Prostate gland (tissue), 2 donors: ENCODE measurements around the gene EPHA2. TPM values are rescaled to one million over a fixed set of nuclear protein-coding genes. Genes with fewer than 3 reads are reported as not detected.

Experiments
- DNase-seq: peaks from one replicate; pipeline ENCODE4 v3.0.0-alpha.2; 2019; ENCODE audit warnings: low spot score
- H3K27ac ChIP-seq, 2 donors: fragments of 200-600 bp; sonication (generic); 2 replicates each; pipeline ENCODE4 v1.5.1; 2017 to 2019
- H3K27me3 ChIP-seq: fragments of 200-600 bp; sonication (generic); replicated peaks from 2 replicates; pipeline ENCODE4 v1.5.1; 2019; ENCODE audit not compliant: insufficient read depth
- H3K36me3 ChIP-seq, 2 donors: fragments of 200-600 bp; sonication (generic); 1 replicate in 1 of 2; 2 replicates in 1 of 2; pipeline versions ENCODE4 v1.5.1 to v1.8.1; 2017 to 2019
- H3K4me1 ChIP-seq: fragments of 200-600 bp; sonication (generic); replicated peaks from 2 replicates; pipeline ENCODE4 v1.5.1; 2019
- H3K4me3 ChIP-seq, 2 donors: fragments of 200-600 bp; sonication (generic); 2 replicates each; pipeline ENCODE4 v1.5.1; 2017 to 2019
- H3K9me3 ChIP-seq: fragments of 200-600 bp; sonication (generic); 2 replicates; pipeline ENCODE4 v1.5.1; 2017
- POLR2A ChIP-seq: fragments of 450-650 bp; IDR thresholded peaks from one replicate; pipeline ENCODE4 v1.6.1; 2016; ENCODE audit warnings: antibody characterized with exemption, mild to moderate bottlenecking
- POLR2AphosphoS5 ChIP-seq: sonication (generic); formaldehyde crosslinking; IDR thresholded peaks from one replicate; pipeline ENCODE4 v1.6.1; 2017; ENCODE audit warnings: antibody characterized with exemption
- WGBS: methylation state at CpG from one replicate; pipeline ENCODE4 v1.1.5; 2018; 5-methylcytosine and 5-hydroxymethylcytosine counted together
- intact Hi-C: fragments of 100-400 bp; cut with DNase I; formaldehyde crosslinking; loops from one replicate; pipeline ENCODE4 v1.14.2; 2022
- total RNA-seq, 2 donors: library from RNA; depleted of rRNA; stranded (reverse); fragments of >200 nt; gene quantifications; one replicate each; pipeline ENCODE4 v1.1.0, GENCODE V29; 2016
- TF ChIP-seq, protein P1 (sequence below), 4 experiments: fragments of 200-600 bp in 2 of 4; fragments of 450-650 bp in 2 of 4; sonication (generic) in 2 of 4; IDR thresholded peaks; 1 replicate in 3 of 4; 2 replicates in 1 of 4; pipeline ENCODE4 v1.5.1; 2016 to 2019; ENCODE audit warnings: antibody characterized with exemption in 4 of 4, mild to moderate bottlenecking in 2 of 4, moderate library complexity in 2 of 4

Gene EPHA2
- total RNA-seq, 2 donors from 2014 or later = 14.8 to 17.7 TPM

DNA sequence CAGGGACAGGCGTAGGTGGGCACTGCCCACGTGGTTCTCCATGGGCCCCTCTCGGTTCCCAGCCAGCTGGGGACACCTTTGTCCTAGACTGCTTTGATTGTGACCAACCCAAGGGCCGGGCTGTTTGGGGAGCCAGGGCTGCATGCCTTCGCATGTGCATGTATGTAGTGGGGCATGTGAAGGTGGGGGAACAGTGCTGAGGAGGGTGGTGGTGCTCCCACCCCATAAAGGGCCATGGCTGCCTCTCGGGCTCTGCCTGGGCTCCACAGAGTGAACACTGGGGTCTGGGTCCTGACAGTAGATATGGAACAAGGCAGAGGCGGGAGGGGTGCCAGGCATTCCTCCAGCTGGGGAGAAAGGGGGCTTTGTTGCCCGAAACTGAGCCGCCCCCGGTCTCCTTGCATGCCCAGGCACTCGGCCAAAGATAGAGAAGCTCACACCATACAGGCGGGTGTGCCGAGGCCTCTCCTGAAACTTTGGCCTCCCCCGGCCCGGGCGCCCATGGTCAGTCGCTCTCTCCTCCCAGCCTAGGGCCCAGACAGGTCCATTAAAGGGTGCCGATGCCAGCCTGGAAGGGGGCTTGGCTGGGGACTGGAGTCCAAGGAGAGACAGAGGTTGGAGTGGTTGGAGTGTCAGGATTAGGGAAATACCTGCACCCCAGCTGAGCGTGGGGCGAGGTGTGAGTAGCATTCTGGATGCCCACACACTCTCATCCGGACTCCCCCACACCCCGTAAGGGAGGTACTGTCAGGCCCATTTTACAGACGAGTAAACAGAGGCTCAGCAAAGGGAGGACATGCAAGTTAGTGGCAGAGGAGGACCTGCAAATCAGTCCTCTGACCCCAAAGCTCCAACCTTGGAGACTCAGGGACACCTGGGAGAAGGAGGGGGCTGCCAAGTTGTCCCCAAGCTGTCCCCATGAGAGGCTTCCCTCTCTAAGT lies 41.1 kb downstream of the EPHA2 start:
- H3K4me1 ChIP-seq = no peaks in the 10 kb centered on the region
- H3K27me3 ChIP-seq = no peaks in the 10 kb centered on the region
- WGBS = 85% methylated on average over 23 of the region's 23 CpGs
- no peaks in the 10 kb centered on the region for H3K9me3 ChIP-seq
- no peaks in the 10 kb centered on the region for H3K36me3 ChIP-seq
- no peak overlapping the region for H3K4me3 ChIP-seq
- H3K27ac ChIP-seq = no peak overlapping the region
- intact Hi-C loops = no loop called here
- no peak for TF ChIP-seq POLR2AphosphoS5
- TF ChIP-seq, protein P1, sequence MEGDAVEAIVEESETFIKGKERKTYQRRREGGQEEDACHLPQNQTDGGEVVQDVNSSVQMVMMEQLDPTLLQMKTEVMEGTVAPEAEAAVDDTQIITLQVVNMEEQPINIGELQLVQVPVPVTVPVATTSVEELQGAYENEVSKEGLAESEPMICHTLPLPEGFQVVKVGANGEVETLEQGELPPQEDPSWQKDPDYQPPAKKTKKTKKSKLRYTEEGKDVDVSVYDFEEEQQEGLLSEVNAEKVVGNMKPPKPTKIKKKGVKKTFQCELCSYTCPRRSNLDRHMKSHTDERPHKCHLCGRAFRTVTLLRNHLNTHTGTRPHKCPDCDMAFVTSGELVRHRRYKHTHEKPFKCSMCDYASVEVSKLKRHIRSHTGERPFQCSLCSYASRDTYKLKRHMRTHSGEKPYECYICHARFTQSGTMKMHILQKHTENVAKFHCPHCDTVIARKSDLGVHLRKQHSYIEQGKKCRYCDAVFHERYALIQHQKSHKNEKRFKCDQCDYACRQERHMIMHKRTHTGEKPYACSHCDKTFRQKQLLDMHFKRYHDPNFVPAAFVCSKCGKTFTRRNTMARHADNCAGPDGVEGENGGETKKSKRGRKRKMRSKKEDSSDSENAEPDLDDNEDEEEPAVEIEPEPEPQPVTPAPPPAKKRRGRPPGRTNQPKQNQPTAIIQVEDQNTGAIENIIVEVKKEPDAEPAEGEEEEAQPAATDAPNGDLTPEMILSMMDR (IDR thresholded peaks at IDR 0.05) = no peak
- TF ChIP-seq POLR2A = no peak
- DNase-seq = no peak

DNA sequence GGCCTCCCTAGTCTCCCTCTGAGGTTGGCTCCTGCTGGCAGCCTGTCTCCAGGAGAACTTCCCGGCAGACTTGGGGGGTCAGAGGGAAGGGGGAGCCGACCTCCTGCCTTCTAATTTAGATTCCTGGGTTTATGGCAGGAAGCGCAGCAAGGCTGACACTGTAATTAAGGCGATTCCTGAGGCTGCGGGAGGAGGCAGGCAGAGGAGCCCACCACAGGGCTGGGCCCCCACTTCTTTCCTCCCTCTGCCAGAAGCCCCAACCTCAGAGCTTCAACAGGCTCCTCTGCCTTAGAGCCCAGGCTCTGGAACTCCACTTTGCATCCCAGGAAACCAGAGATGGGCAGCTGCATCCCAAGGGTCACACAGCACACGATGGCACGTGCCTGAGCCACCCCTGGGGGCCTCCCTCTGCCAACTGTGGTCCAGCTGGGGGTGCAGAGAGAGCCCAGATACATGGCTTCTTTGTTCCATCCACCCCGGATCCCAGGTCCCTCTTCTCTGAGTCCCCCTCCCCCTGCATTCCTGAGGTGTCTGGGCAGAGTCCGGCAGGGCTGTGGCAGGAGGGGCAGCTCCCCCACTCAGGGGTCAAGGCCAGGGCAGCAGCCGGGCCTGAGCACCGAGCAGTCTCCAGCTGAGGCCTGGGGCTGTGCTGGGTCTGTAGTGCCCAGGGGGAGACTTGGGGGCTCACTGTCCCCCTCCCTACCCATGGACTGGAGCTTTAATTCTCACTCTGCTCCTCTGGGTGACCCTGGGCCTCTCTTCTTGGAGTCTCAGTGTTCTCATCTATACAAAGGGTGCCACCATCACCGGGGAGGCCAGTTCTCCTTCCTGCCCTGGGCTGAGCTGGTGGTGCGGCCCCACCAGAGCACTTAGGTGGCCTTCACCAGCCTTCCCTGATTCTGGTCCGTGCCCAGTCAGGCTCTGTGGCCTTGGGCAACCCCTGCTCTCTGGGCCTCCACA lies 43.0 kb downstream of the EPHA2 start:
- H3K4me3 ChIP-seq = no peak overlapping the region
- no peaks in the 10 kb centered on the region for H3K27me3 ChIP-seq
- no peak overlapping the region for H3K27ac ChIP-seq
- WGBS = 64% methylated on average over 14 of the region's 14 CpGs
- no peaks in the 10 kb centered on the region for H3K4me1 ChIP-seq
- no peaks in the 10 kb centered on the region for H3K9me3 ChIP-seq
- no peaks in the 10 kb centered on the region for H3K36me3 ChIP-seq
- intact Hi-C loops = no loop called here
- DNase-seq = no peak
- no peak for TF ChIP-seq POLR2A
- TF ChIP-seq, protein P1 (IDR thresholded peaks at IDR 0.05) = no peak
- no peak for TF ChIP-seq POLR2AphosphoS5

DNA sequence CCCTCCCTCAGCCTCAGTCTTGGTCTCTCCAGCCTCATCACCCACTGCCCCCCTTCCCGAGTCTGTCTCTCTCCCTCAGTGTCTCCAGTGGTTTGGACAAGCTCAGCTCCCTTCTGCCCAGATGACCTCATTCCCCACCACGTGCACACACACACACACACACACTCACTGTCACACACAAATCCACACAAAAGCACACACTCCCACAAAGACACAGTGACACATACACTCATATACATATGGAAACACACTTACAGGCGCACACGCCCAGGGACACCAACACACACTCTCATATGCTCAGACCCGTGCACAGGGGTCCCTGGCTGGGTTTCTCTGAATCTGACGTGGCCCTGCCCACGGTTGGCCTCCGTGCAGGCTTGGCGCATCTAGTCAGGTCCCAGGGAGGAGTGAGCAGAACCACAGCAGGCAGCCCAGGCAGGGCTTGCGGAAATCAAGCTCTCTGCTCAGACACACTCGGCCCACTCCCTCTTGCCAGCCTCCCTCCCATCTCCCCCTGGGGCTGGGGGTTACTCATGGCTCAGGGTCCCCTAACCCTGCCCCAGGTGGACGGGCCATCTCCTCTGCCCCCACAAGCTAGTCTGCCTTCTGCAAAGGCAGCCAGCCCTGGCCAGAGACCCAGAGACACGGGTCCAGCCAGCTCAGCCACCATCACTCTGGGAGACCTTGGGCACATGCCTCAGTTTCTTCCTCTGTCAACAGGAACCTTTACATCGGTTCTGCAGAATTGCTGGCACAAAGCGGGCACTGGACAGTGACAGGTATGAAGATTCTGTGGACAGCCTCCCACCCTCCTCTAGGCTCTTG lies 43.9 kb downstream of the EPHA2 start:
- Histone ChIP-seq H3K27ac (no peak overlapping the region), H3K9me3 (no peaks in the 10 kb centered on the region), H3K27me3 (no peaks in the 10 kb centered on the region), H3K4me3 (no peak overlapping the region), H3K36me3 (no peaks in the 10 kb centered on the region), H3K4me1 (no peaks in the 10 kb centered on the region)
- TF ChIP-seq POLR2A = no peak
- TF ChIP-seq POLR2AphosphoS5 = no peak
- TF ChIP-seq, protein P1 (IDR thresholded peaks at IDR 0.05) = no peak
- no peak for DNase-seq
- 67% methylated on average over 15 of the region's 15 CpGs for WGBS
- intact Hi-C loops = no loop called here

DNA sequence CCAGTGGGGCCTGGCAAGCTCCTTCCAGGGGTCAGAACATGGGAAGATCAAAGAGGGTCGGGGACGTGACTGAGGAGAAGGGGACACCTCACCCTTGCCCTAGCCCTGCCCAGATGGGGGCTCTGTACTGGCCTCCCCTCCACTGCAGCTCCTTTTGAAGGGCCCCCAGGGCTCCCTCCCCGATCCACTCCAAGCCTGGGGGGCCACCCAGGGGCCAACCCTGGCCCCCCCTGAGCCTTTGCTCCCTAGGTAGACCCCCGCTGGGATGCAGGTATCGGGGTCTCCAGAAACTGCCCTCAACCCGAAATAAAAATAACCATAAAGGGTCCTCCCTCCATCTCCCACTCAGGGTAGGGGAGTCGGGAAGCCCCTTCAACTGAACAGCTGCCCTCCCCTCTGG lies 45.0 kb downstream of the EPHA2 start:
- H3K36me3 ChIP-seq = no peaks in the 10 kb centered on the region
- H3K27me3 ChIP-seq = no peaks in the 10 kb centered on the region
- intact Hi-C loops = no loop called here
- DNase-seq = no peak
- no peaks in the 10 kb centered on the region for H3K4me1 ChIP-seq
- H3K9me3 ChIP-seq = no peaks in the 10 kb centered on the region
- TF ChIP-seq, protein P1 (IDR thresholded peaks at IDR 0.05) = no peak
- TF ChIP-seq POLR2AphosphoS5 (no peak), POLR2A (no peak)
- H3K4me3 ChIP-seq = no peak overlapping the region
- 91% methylated on average over 7 of the region's 7 CpGs for WGBS
- no peak overlapping the region for H3K27ac ChIP-seq
